Tibial artery (tissue), 4 donors: ENCODE data around the gene AGXT2.

Experiments used
- DNase-seq, 2 donors: peaks; one replicate each; pipeline ENCODE4 v3.0.0-alpha.2; 2019
- H3K27ac ChIP-seq, 2 donors: fragments of 200-600 bp; sonication (generic) in 1 of 2; 1 replicate in 1 of 2; 2 replicates in 1 of 2; pipeline ENCODE4 v1.5.1; 2018 to 2019; ENCODE audit warnings: mild to moderate bottlenecking in 1 of 2
- H3K27me3 ChIP-seq, 2 donors: fragments of 200-600 bp; sonication (generic) in 1 of 2; one replicate each; pipeline versions ENCODE4 v1.5.1 to v1.6.0; 2016 to 2019
- H3K36me3 ChIP-seq, 3 donors: fragments of 200-600 bp; sonication (generic) in 2 of 3; one replicate each; pipeline ENCODE4 v1.5.1; 2016 to 2019; ENCODE audit warnings: mild to moderate bottlenecking in 2 of 3
- H3K4me1 ChIP-seq, 4 donors: fragments of 200-600 bp; sonication (generic) in 2 of 4; 1 replicate in 3 of 4; 2 replicates in 1 of 4; pipeline ENCODE4 v1.5.1; 2016 to 2019
- H3K4me3 ChIP-seq, 2 donors: fragments of 200-600 bp; sonication (generic) in 1 of 2; 1 replicate in 1 of 2; 2 replicates in 1 of 2; pipeline ENCODE4 v1.5.1; 2018 to 2019; ENCODE audit warnings: mild to moderate bottlenecking in 2 of 2
- H3K9me3 ChIP-seq, 3 donors: fragments of 200-600 bp; sonication (generic) in 1 of 3; one replicate each; pipeline ENCODE4 v1.5.1; 2016 to 2019
- intact Hi-C: fragments of 100-400 bp; cut with DNase I; formaldehyde crosslinking; loops from one replicate; pipeline ENCODE4 v1.15.0; 2023; ENCODE audit warnings: low total_unique reads
- TF ChIP-seq, protein P1 (sequence below), 2 experiments: fragments of 200-600 bp in 1 of 2; fragments of 450-650 bp in 1 of 2; IDR thresholded peaks; one replicate each; pipeline ENCODE4 v1.5.1; 2017 to 2019; ENCODE audit warnings: antibody characterized with exemption in 2 of 2, mild to moderate bottlenecking in 1 of 2, moderate library complexity in 1 of 2

Gene AGXT2

DNA sequence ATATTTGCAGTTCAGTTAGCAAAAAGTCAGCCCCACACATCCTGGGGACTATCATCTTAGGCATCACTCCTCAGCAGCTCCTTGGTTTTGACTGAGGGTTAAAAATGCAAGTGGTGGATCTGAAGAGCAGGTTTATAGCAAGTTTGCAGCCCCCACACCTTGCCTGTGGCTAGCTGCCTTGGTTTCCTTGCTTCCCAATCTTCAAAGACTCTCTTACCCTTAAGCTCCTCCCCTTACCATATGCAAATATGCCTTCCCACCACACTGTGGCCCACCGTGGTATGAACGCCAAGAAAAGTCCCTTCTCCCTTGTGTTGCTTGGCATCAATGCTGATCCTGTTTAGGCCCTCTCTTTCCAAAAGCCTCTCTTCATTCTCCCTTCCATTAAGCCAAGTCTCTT, 45.0 kb upstream of the AGXT2 start:
- Histone ChIP-seq H3K4me3 (no peak overlapping the region), H3K9me3 (no peaks in the 10 kb centered on the region), H3K4me1 (no peaks in the 10 kb centered on the region), H3K27ac (no peak overlapping the region), H3K36me3 (no peaks in the 10 kb centered on the region), H3K27me3 (no peaks in the 10 kb centered on the region)
- intact Hi-C loops = loop anchor here (2.0 kb wide), 1 partner anchor 88 kb away; no protein-coding TSS in a partner anchor
- no peak for DNase-seq
- TF ChIP-seq, protein P1, sequence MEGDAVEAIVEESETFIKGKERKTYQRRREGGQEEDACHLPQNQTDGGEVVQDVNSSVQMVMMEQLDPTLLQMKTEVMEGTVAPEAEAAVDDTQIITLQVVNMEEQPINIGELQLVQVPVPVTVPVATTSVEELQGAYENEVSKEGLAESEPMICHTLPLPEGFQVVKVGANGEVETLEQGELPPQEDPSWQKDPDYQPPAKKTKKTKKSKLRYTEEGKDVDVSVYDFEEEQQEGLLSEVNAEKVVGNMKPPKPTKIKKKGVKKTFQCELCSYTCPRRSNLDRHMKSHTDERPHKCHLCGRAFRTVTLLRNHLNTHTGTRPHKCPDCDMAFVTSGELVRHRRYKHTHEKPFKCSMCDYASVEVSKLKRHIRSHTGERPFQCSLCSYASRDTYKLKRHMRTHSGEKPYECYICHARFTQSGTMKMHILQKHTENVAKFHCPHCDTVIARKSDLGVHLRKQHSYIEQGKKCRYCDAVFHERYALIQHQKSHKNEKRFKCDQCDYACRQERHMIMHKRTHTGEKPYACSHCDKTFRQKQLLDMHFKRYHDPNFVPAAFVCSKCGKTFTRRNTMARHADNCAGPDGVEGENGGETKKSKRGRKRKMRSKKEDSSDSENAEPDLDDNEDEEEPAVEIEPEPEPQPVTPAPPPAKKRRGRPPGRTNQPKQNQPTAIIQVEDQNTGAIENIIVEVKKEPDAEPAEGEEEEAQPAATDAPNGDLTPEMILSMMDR (IDR thresholded peaks at IDR 0.05) = no peak

- Histone ChIP-seq H3K27me3 (no peaks in the 10 kb centered on the region), H3K27ac (no peak overlapping the region), H3K4me1 (no peaks in the 10 kb centered on the region), H3K9me3 (no peaks in the 10 kb centered on the region), H3K4me3 (no peak overlapping the region), H3K36me3 (no peaks in the 10 kb centered on the region)
- intact Hi-C loops = loop anchor here (2.0 kb wide), 1 partner anchor 89 kb away; no protein-coding TSS in a partner anchor
- no peak for DNase-seq
- TF ChIP-seq, protein P1 (IDR thresholded peaks at IDR 0.05) = no peak
Measured at GRCh38 chr5:35091704-35092103, 44.0 kb upstream of the AGXT2 start.

GRCh38 chr5:35089334-35090314, 41.9 kb upstream of the AGXT2 start:
- Histone ChIP-seq H3K4me1 (no peaks in the 10 kb centered on the region), H3K27me3 (no peaks in the 10 kb centered on the region), H3K27ac (no peak overlapping the region), H3K9me3 (no peaks in the 10 kb centered on the region), H3K36me3 (no peaks in the 10 kb centered on the region), H3K4me3 (no peak overlapping the region)
- DNase-seq = peak; percentile 60 to 68
- TF ChIP-seq, protein P1 (IDR thresholded peaks at IDR 0.05) = peak; percentile 71 to 74
- intact Hi-C loops = no loop called here

- no peaks in the 10 kb centered on the region for H3K36me3 ChIP-seq
- H3K9me3 ChIP-seq = no peaks in the 10 kb centered on the region
- H3K27ac ChIP-seq = no peak overlapping the region
- no peak overlapping the region for H3K4me3 ChIP-seq
- H3K4me1 ChIP-seq = no peaks in the 10 kb centered on the region
- intact Hi-C loops = no loop called here
- TF ChIP-seq, protein P1 (IDR thresholded peaks at IDR 0.05) = no peak
- H3K27me3 ChIP-seq = no peaks in the 10 kb centered on the region
- no peak for DNase-seq
Measured at GRCh38 chr5:35087991-35088390, 40.2 kb upstream of the AGXT2 start.

GRCh38 chr5:35083150-35083549, 35.4 kb upstream of the AGXT2 start:
- intact Hi-C loops = no loop called here

More at GRCh38 chr5:35083150-35083549, 35.4 kb upstream of the AGXT2 start:
- Histone ChIP-seq H3K4me3 (no peak overlapping the region), H3K9me3 (no peaks in the 10 kb centered on the region), H3K27ac (no peak overlapping the region), H3K36me3 (no peaks in the 10 kb centered on the region), H3K27me3 (no peaks in the 10 kb centered on the region), H3K4me1 (no peaks in the 10 kb centered on the region)
- no peak for DNase-seq
- TF ChIP-seq, protein P1 (IDR thresholded peaks at IDR 0.05) = no peak
